Neural crest cell (in vitro differentiated cells): ENCODE data around the gene ZNF688. TPM values are rescaled to one million over a fixed set of nuclear protein-coding genes. Genes with fewer than 3 reads are reported as not detected.

Experiments
- DNase-seq: peaks from one replicate; pipeline ENCODE4 v3.0.0; 2021; ENCODE audit warnings: low read depth, mixed read lengths, low spot score
- H3K27ac Mint-ChIP-seq: one replicate; pipeline ENCODE4 v1.8.0; 2021; ENCODE audit warnings: mild to moderate bottlenecking, mixed read lengths; ENCODE audit not compliant: unreplicated experiment
- H3K27me3 Mint-ChIP-seq: 2 replicates; pipeline ENCODE4 v1.8.0; 2021; ENCODE audit warnings: low read depth, mild to moderate bottlenecking, mixed read lengths
- H3K36me3 Mint-ChIP-seq: 2 replicates; pipeline ENCODE4 v1.8.0; 2021; ENCODE audit warnings: low read depth, mild to moderate bottlenecking, mixed read lengths
- H3K4me1 Mint-ChIP-seq: 2 replicates; pipeline ENCODE4 v1.8.0; 2021; ENCODE audit warnings: mixed read lengths
- H3K4me3 Mint-ChIP-seq: one replicate; pipeline ENCODE4 v1.8.0; 2021; ENCODE audit warnings: mild to moderate bottlenecking, mixed read lengths
- H3K9me3 Mint-ChIP-seq: 2 replicates; pipeline ENCODE4 v1.8.0; 2021; ENCODE audit warnings: mixed read lengths
- CTCF ChIP-seq: fragments of 200-600 bp; sonication (generic); conservative IDR thresholded peaks from 2 replicates; pipeline ENCODE4 v1.5.0; 2021; ENCODE audit warnings: antibody characterized with exemption, mild to moderate bottlenecking
- total RNA-seq: library from RNA; stranded (reverse); gene quantifications from 2 replicates; pipeline ENCODE4 v1.2.1, GENCODE V29; 2021

Gene ZNF688
- total RNA-seq, 1 donor from 2014 or later: 13.4 TPM

GRCh38 chr16:30565526-30565925, 6.0 kb downstream of the ZNF688 start:
- Mint-ChIP-seq H3K27me3 (no peaks in the 10 kb centered on the region), H3K4me1 (peaks cover 11% of the 10 kb centered on the region), H3K36me3 (no peaks in the 10 kb centered on the region), H3K27ac (no peak overlapping the region), H3K4me3 (peak overlapping the region; percentile 44), H3K9me3 (no peaks in the 10 kb centered on the region)
- no peak for DNase-seq
- no peak for TF ChIP-seq CTCF

DNA sequence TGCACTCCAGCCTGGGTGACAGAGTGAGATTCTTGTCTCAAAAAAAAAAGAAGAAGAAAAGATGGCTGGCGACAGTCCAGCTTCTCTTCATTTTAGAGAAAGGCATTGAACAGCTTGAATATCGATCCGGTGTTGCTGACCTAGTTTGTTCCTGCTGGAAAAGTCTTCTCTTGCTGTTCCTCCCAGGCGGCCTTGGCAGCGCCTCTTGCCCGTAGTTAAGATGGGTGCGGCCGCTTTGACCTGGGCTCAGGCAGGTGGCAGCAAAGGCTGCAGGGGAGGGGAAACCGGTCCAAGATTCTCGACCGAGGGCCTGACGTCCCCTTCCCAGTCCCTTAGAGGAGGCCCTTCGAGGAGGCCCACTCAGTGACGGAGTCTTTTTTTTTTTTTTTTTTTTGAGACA, 9.5 kb downstream of the ZNF688 start:
- Mint-ChIP-seq H3K9me3 (no peaks in the 10 kb centered on the region), H3K4me1 (peaks cover 26% of the 10 kb centered on the region), H3K27ac (no peak overlapping the region), H3K4me3 (no peak overlapping the region), H3K27me3 (no peaks in the 10 kb centered on the region), H3K36me3 (no peaks in the 10 kb centered on the region)
- TF ChIP-seq CTCF: no peak
- DNase-seq: no peak

- Mint-ChIP-seq H3K27me3 (no peaks in the 10 kb centered on the region), H3K4me1 (peaks cover 25% of the 10 kb centered on the region), H3K4me3 (peak overlapping the region; percentile 67), H3K36me3 (peaks cover 1% of the 10 kb centered on the region), H3K9me3 (no peaks in the 10 kb centered on the region), H3K27ac (no peak overlapping the region)
- DNase-seq: no peak
- no peak for TF ChIP-seq CTCF
These were observed 10.3 kb downstream of the ZNF688 start for GRCh38 chr16:30561089-30561816.

GRCh38 chr16:30559690-30560089, 11.8 kb downstream of the ZNF688 start:
- Mint-ChIP-seq H3K27me3 (no peaks in the 10 kb centered on the region), H3K27ac (peak overlapping the region; percentile 6)
- no peak for TF ChIP-seq CTCF

DNA sequence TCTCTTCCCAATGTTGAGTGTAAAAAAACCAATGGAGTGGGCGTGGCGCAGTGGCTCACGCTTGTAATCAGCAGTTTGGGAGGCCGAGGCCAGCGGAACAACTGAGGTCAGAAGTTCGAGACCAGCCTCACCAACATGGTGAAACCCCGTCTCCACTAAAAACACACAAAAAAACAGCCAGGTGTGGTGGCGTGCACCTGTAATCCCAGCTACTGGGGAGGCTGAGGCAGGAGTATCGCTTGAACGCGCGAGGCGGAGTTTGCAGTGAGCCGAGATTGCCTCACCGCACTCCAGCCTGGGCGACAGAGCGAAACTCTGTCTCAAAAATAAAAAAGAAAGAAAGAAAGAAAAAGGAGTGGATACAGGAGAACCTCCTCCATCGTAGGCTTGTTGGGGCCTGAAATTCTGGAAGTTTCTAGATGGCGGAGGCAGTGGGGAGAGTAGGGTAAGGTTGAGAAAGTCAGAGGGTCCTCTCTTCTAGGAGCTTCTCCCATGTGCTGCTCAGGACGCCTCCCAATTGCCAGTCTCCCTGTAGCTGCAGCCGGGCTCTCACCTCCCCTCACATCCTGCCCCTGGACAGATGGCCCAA, 12.6 kb downstream of the ZNF688 start:
- DNase-seq: no peak
- H3K36me3 Mint-ChIP-seq: peaks cover 11% of the 10 kb centered on the region
- H3K27me3 Mint-ChIP-seq: no peaks in the 10 kb centered on the region
- H3K9me3 Mint-ChIP-seq: no peaks in the 10 kb centered on the region
- peak overlapping the region; percentile 99 for H3K27ac Mint-ChIP-seq
- no peak for TF ChIP-seq CTCF
- H3K4me1 Mint-ChIP-seq: peaks cover 29% of the 10 kb centered on the region
- peak overlapping the region; percentile 96 for H3K4me3 Mint-ChIP-seq

More at GRCh38 chr16:30559690-30560089, 11.8 kb downstream of the ZNF688 start:
- H3K4me1 Mint-ChIP-seq: peaks cover 24% of the 10 kb centered on the region
- no peak for DNase-seq
- H3K36me3 Mint-ChIP-seq: peaks cover 4% of the 10 kb centered on the region
- H3K4me3 Mint-ChIP-seq: peak overlapping the region; percentile 45
- no peaks in the 10 kb centered on the region for H3K9me3 Mint-ChIP-seq
